Lower lobe of right lung (tissue), 2 donors: ENCODE results near the gene SEMA3A. TPM values are rescaled to one million over a fixed set of nuclear protein-coding genes. Genes with fewer than 3 reads are reported as not detected.

Experiments used
- ATAC-seq, 2 donors: fragments of 200-7000 bp; cut with Tn5 transposase; one replicate each; pipeline ENCODE4 v1.9.1; 2020 to 2022; ENCODE audit warnings: mild to moderate bottlenecking in 2 of 2, moderate library complexity in 2 of 2
- DNase-seq: peaks from one replicate; pipeline ENCODE4 v3.0.0-alpha.2; 2020
- H3K27ac ChIP-seq: fragments of 200-600 bp; one replicate; pipeline ENCODE4 v1.8.0; 2022
- H3K27me3 ChIP-seq: fragments of 200-600 bp; one replicate; pipeline ENCODE4 v1.8.0; 2022; ENCODE audit warnings: low read depth
- H3K36me3 ChIP-seq: fragments of 200-600 bp; one replicate; pipeline ENCODE4 v1.8.0; 2022; ENCODE audit warnings: mild to moderate bottlenecking
- H3K4me1 ChIP-seq: fragments of 200-600 bp; one replicate; pipeline ENCODE4 v1.8.0; 2022
- H3K4me3 ChIP-seq: fragments of 200-600 bp; one replicate; pipeline ENCODE4 v1.8.0; 2022; ENCODE audit warnings: mild to moderate bottlenecking
- H3K9me3 ChIP-seq: fragments of 200-600 bp; one replicate; pipeline ENCODE4 v1.8.0; 2022
- intact Hi-C: fragments of 100-400 bp; cut with DNase I; formaldehyde crosslinking; loops from one replicate; pipeline ENCODE4 v1.11.0; 2022
- total RNA-seq: library from RNA; stranded (reverse); fragmentation: NEBNext Ultra II Directional; extraction: Animal tissue kit (Norgen Biotek cat#: 25700); gene quantifications from one replicate; pipeline ENCODE4 v1.2.1, GENCODE V29; 2021
- TF ChIP-seq, protein P1 (sequence below): fragments of 200-600 bp; IDR thresholded peaks from one replicate; pipeline ENCODE4 v1.8.0; 2022; ENCODE audit warnings: antibody characterized with exemption, mild to moderate bottlenecking
- donor health status: DM: no; HTN: yes; CAD: no; lungs with severe emphysema.

Gene SEMA3A
- total RNA-seq, 1 donor from 2014 or later, result 9.7 TPM

DNA sequence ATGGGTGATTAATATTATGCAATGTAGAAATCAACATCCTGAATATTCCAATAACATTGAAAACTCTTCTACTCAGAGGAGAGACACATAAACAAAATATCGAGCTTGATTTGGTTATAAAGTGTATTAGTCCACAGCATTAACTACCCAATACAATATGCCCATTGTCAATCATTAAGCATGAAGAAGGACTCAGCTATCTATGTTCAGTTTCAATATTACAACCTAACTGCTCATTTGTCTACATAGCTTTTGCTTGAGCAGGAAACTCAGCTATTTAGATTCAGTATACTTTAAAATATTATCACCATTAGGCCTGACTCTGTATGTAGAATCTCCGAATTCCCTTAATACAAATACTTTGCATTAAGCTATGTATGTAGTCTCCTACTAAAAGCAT, 262.6 kb downstream of the SEMA3A start:
- DNase-seq (no peak), ATAC-seq (no peak)
- H3K27me3 ChIP-seq, result no peaks in the 10 kb centered on the region
- H3K4me3 ChIP-seq, result no peak overlapping the region
- no peak overlapping the region for H3K27ac ChIP-seq
- H3K9me3 ChIP-seq, result no peaks in the 10 kb centered on the region
- peaks cover 8% of the 10 kb centered on the region for H3K4me1 ChIP-seq
- TF ChIP-seq, protein P1, sequence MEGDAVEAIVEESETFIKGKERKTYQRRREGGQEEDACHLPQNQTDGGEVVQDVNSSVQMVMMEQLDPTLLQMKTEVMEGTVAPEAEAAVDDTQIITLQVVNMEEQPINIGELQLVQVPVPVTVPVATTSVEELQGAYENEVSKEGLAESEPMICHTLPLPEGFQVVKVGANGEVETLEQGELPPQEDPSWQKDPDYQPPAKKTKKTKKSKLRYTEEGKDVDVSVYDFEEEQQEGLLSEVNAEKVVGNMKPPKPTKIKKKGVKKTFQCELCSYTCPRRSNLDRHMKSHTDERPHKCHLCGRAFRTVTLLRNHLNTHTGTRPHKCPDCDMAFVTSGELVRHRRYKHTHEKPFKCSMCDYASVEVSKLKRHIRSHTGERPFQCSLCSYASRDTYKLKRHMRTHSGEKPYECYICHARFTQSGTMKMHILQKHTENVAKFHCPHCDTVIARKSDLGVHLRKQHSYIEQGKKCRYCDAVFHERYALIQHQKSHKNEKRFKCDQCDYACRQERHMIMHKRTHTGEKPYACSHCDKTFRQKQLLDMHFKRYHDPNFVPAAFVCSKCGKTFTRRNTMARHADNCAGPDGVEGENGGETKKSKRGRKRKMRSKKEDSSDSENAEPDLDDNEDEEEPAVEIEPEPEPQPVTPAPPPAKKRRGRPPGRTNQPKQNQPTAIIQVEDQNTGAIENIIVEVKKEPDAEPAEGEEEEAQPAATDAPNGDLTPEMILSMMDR, result no peak
- no peaks in the 10 kb centered on the region for H3K36me3 ChIP-seq
- intact Hi-C loops, result no loop called here

DNA sequence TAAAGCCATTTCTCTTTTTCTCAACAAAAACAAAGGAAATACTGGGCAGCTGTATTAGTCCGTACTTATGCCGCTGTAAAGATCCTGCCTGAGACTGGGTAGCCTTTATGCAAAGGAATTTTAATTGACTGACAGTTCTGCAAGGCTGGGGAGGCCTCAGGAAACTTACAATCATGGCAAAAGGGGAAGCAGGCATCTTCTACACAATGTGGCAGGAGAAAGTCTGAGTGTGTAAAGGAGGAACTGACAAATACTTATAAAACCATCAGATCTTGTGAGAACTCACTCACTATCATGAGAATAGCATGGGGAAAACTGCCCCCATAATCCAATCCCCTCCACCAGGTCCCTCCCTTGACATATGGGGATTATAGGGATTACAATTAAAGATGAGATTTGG, 264.3 kb downstream of the SEMA3A start:
- H3K4me1 ChIP-seq, result no peaks in the 10 kb centered on the region
- TF ChIP-seq, protein P1, result no peak
- DNase-seq (no peak), ATAC-seq (no peak)
- H3K27ac ChIP-seq, result no peak overlapping the region
- no peaks in the 10 kb centered on the region for H3K9me3 ChIP-seq
- no peaks in the 10 kb centered on the region for H3K27me3 ChIP-seq
- intact Hi-C loops, result no loop called here
- no peaks in the 10 kb centered on the region for H3K36me3 ChIP-seq
- no peak overlapping the region for H3K4me3 ChIP-seq

DNA sequence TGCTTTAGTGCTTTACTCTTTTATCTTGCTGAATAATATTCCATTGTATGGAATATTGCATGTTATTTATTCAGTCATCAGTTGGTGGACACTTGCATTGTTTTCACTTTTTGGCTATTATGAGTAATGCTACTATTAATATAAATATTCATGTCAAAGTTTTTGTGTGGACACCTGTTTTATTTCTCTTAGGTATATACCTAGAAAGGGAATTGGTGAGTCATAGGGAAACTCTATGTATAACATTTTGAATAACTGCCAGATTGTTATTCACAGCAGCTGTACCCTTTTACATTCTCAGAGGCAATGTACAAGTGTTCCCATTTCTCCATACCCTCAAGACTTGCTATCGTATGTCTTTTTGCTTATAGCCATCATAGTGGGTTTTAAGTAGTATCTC, 268.7 kb downstream of the SEMA3A start:
- Histone ChIP-seq H3K36me3 (no peaks in the 10 kb centered on the region), H3K27me3 (no peaks in the 10 kb centered on the region), H3K27ac (no peak overlapping the region), H3K4me3 (no peak overlapping the region), H3K4me1 (no peaks in the 10 kb centered on the region), H3K9me3 (no peaks in the 10 kb centered on the region)
- intact Hi-C loops, result no loop called here
- TF ChIP-seq, protein P1, result no peak
- no peak for DNase-seq
- no peak for ATAC-seq

DNA sequence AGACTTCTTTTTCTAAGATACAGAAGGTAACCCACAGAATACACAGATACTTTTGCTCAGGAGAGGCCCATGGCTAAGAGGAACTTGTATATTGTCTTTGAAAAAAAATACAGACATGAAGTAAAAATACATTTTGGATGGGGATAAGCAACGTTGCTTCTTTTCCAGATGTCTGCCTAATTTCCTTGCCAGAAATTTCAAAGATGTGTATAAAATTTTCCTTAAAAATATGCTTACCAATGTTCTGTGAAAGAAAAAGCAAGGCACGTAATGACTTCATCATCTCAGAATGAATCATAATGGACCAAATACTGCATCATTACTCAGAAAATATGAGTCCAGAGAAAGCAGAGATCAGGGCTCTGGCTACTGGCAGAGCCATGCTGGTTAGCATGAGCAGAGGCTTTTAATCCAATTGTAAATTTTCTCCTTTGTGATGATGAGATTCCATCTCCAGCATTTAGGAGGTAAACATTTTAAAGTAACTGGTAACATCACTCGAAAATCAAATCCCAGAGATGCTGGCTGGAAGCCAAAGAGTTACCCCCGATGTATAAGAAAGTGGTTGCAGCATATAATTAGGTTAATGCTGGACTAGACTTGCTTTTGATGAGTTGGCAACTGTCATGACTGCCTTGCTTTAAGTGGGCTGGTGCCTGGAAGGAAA, 272.5 kb downstream of the SEMA3A start:
- ATAC-seq, result no peak
- intact Hi-C loops, result no loop called here
- no peak overlapping the region for H3K4me3 ChIP-seq
- no peak overlapping the region for H3K27ac ChIP-seq
- no peaks in the 10 kb centered on the region for H3K27me3 ChIP-seq
- TF ChIP-seq, protein P1, result no peak
- H3K4me1 ChIP-seq, result no peaks in the 10 kb centered on the region
- H3K9me3 ChIP-seq, result no peaks in the 10 kb centered on the region
- DNase-seq, result no peak
- H3K36me3 ChIP-seq, result no peaks in the 10 kb centered on the region

DNA sequence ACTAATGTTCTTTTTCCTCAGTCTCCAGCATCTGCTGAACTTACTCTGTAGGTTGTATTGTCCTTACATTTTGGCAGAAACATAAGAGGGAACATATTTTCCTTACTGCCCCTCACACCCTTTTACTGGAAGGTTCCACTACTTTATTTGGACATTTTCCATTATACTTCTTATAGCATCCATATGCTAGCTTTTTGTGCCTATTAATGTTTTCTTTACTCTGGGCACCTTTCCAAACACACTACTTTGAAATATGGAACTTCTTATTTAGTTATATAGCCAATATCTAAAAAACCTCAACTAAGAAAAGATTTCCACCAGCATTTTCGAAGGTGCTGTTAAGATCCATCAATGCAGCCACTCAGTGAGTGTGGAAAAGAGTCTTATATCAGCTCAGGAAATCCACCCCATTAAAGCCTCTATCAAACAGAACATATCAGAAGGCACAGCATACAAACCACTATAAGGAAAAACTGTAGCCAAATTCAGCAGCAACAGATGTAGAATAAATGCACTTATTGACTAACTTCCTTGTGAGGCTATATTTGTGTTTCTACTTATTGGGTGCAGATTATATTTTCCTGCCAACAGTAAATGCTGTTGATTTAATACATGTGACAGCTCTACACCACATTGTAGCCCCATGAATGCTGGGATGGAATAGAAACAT, 273.2 kb downstream of the SEMA3A start:
- Histone ChIP-seq H3K27ac (no peak overlapping the region), H3K4me3 (no peak overlapping the region), H3K9me3 (no peaks in the 10 kb centered on the region), H3K27me3 (no peaks in the 10 kb centered on the region), H3K36me3 (no peaks in the 10 kb centered on the region), H3K4me1 (no peaks in the 10 kb centered on the region)
- ATAC-seq (no peak), DNase-seq (no peak)
- TF ChIP-seq, protein P1, result no peak
- intact Hi-C loops, result no loop called here
